Testis (tissue), 5 donors: ENCODE data around the gene GOLGA5. TPM values are rescaled to one million over a fixed set of nuclear protein-coding genes. Genes with fewer than 3 reads are reported as not detected.
A peak's percentile ranks its signal among the peaks of the same experiment; 100 is the strongest.
"Not testable (repeated sequence)": the region's sequence is repeated elsewhere in the genome, so short reads cannot be mapped to it uniquely, and the experiment has no call there.

ENCODE experiments used
- DNase-seq: peaks from one replicate; pipeline ENCODE4 v3.0.0-alpha.2; 2019
- H3K27ac ChIP-seq, 2 donors: fragments of 200-600 bp; sonication (generic); one replicate each; pipeline ENCODE4 v1.5.1; 2019
- H3K27me3 ChIP-seq: fragments of 200-600 bp; sonication (generic); one replicate; pipeline ENCODE4 v1.5.1; 2019
- H3K36me3 ChIP-seq: fragments of 200-600 bp; sonication (generic); one replicate; pipeline ENCODE4 v1.5.1; 2017; ENCODE audit warnings: low read depth; ENCODE audit errors: missing control alignments
- H3K4me1 ChIP-seq: fragments of 200-600 bp; sonication (generic); one replicate; pipeline ENCODE4 v1.5.1; 2019
- H3K4me3 ChIP-seq, 2 donors: fragments of 200-600 bp; sonication (generic); one replicate each; pipeline ENCODE4 v1.5.1; 2017 to 2019
- H3K9me3 ChIP-seq: fragments of 200-600 bp; sonication (generic); one replicate; pipeline ENCODE4 v1.5.1; 2017
- CTCF ChIP-seq, 3 experiments: fragments of 450-650 bp in 2 of 3; fragments of 200-600 bp in 1 of 3; sonication (generic) in 1 of 3; IDR thresholded peaks; one replicate each; pipeline ENCODE4 v1.5.1; 2016 to 2019; ENCODE audit warnings: antibody characterized with exemption in 3 of 3, mild to moderate bottlenecking in 2 of 3, moderate library complexity in 1 of 3
- POLR2A ChIP-seq: fragments of 450-650 bp; IDR thresholded peaks from one replicate; pipeline ENCODE4 v1.6.1; 2017; ENCODE audit warnings: antibody characterized with exemption, mild to moderate bottlenecking, moderate library complexity
- WGBS, 2 donors: methylation state at CpG; one replicate each; pipeline ENCODE4 v1.1.5; 2018; 5-methylcytosine and 5-hydroxymethylcytosine counted together
- intact Hi-C: fragments of 100-400 bp; cut with DNase I; formaldehyde crosslinking; loops from one replicate; pipeline ENCODE4 v1.15.1; 2023; ENCODE audit warnings: low total_unique reads
- long read RNA-seq, 2 donors: transcript quantifications; one replicate each; lab custom pipeline, GENCODE V29; 2026
- polyA plus RNA-seq: library from polyadenylated mRNA; stranded (reverse); fragments of 350-450 nt; fragmentation: Illumina TruSeq; extraction: RNeasy Lipid Tissue Mini Kit (QIAGEN cat#74804); gene quantifications from one replicate; pipeline ENCODE4 v1.2.3, GENCODE V29; 2014; ENCODE audit warnings: low read depth, low replicate concordance; ENCODE audit not compliant: insufficient read depth
- total RNA-seq, 2 donors: library from RNA; depleted of rRNA; stranded (reverse); fragments of >200 nt; gene quantifications; one replicate each; pipeline ENCODE4 v1.2.3, GENCODE V29; 2016

GOLGA5 gene
- total RNA-seq = 10 to 100 TPM; 78.2 to 92.0 TPM
- polyA plus RNA-seq = 46.8 TPM
- long read RNA-seq, donor 1, transcript GOLGA5-201 (13 exons, 2,969 nt) = major isoform, 9 of 30 reads
- long read RNA-seq, donor 1, partial matches to known transcripts = 21 of 30 reads
- long read RNA-seq, donor 1, other reads (novel, unspliced or antisense) = 0 of 30 reads
- long read RNA-seq, donor 2, transcript GOLGA5-201 (13 exons, 2,969 nt) = major isoform, 6 of 13 reads
- long read RNA-seq, donor 2, partial matches to known transcripts = 7 of 13 reads
- long read RNA-seq, donor 2, other reads (novel, unspliced or antisense) = 0 of 13 reads

GRCh38 chr14:92793709-92794546, at the start of gene GOLGA5:
Gene GOLGA5, plus strand, starts transcription at chr14:92794305. Its CDS starts 3,133 bp downstream, at chr14:92797438.
- Histone ChIP-seq H3K9me3 (no peaks in the 10 kb centered on the region), H3K27ac (peak within 1 kb of the TSS; percentile 86 to 97), H3K36me3 (no peaks in the 10 kb centered on the region), H3K4me3 (peak within 1 kb of the TSS; percentile 75 to 98), H3K27me3 (no peaks in the 10 kb centered on the region), H3K4me1 (peaks cover 21% of the 10 kb centered on the region)
- intact Hi-C loops = no loop called here
- 0 to 3% methylated on average over 13 to 69 of the region's 71 CpGs for WGBS, 2 donors
- peak; percentile 98 for DNase-seq
- peak; percentile 14 to 55 (median 38) for TF ChIP-seq CTCF (IDR thresholded peaks at IDR 0.05)
- peak; percentile 15 for TF ChIP-seq POLR2A

- TF ChIP-seq CTCF (IDR thresholded peaks at IDR 0.05) (no peak), POLR2A (no peak)
- intact Hi-C loops = no loop called here
- DNase-seq = no peak
These were observed 46.3 kb upstream of the GOLGA5 start for GRCh38 chr14:92747701-92748258.

GRCh38 chr14:92748259-92749016, 45.7 kb upstream of the GOLGA5 start, which contains the start of gene LGMN:
Gene LGMN, minus strand, starts transcription at chr14:92748627. Its CDS starts 15,841 bp downstream, at chr14:92732786.
- Histone ChIP-seq H3K36me3 (no peaks in the 10 kb centered on the region), H3K4me1 (peaks cover 22% of the 10 kb centered on the region), H3K27ac (peak within 1 kb of the TSS; percentile 78 to 82), H3K4me3 (peak within 1 kb of the TSS; percentile 73 to 86), H3K9me3 (no peaks in the 10 kb centered on the region), H3K27me3 (no peaks in the 10 kb centered on the region)
- intact Hi-C loops = no loop called here
- peak in 2 of 3 experiments; percentile 8 to 11 for TF ChIP-seq CTCF (IDR thresholded peaks at IDR 0.05)
- TF ChIP-seq POLR2A = peak; percentile 94
- peak; percentile 98 for DNase-seq
- WGBS, 2 donors = 1 to 4% methylated on average over 29 to 50 of the region's 50 CpGs

More at GRCh38 chr14:92747701-92748258, 46.3 kb upstream of the GOLGA5 start:
- no peaks in the 10 kb centered on the region for H3K27me3 ChIP-seq
- H3K27ac ChIP-seq = peak overlapping the region; percentile 78 to 82
- peak overlapping the region; percentile 73 to 86 for H3K4me3 ChIP-seq
- H3K4me1 ChIP-seq = peaks cover 22% of the 10 kb centered on the region
- no peaks in the 10 kb centered on the region for H3K36me3 ChIP-seq
- 1 to 3% methylated on average over 16 of the region's 16 CpGs for WGBS, 2 donors
- H3K9me3 ChIP-seq = no peaks in the 10 kb centered on the region

GRCh38 chr14:92750222-92750728, 43.8 kb upstream of the GOLGA5 start:
- intact Hi-C loops, H3K36me3 ChIP-seq, H3K27me3 ChIP-seq, H3K9me3 ChIP-seq: not testable (repeated sequence)
- 44 to 75% methylated on average over 10 of the region's 10 CpGs for WGBS, 2 donors
- H3K4me3 ChIP-seq = peak overlapping the region; percentile 9 to 45
- H3K4me1 ChIP-seq = peaks cover 22% of the 10 kb centered on the region
- TF ChIP-seq POLR2A = peak; percentile 49
- peak overlapping the region; percentile 21 to 66 for H3K27ac ChIP-seq
- DNase-seq = peak; percentile 71
